Measurements from ENCODE around the gene ZNF112. TPM values are rescaled to one million over a fixed set of nuclear protein-coding genes. Genes with fewer than 3 reads are reported as not detected.
"Not testable (repeated sequence)": the region's sequence is repeated elsewhere in the genome, so short reads cannot be mapped to it uniquely, and the experiment has no call there.

The ZNF112 gene
- total and polyA plus RNA-seq, 4 donors: 1.9 to 8.0 (median 3.9) TPM

- no peak for DNase-seq
- intact Hi-C loops (cut with DNase I): no loop called here
Observed at GRCh38 chr19:44344255-44344654, 12.2 kb downstream of the ZNF112 start.

GRCh38 chr19:44341794-44342193 lies 14.7 kb downstream of the ZNF112 start:
- Histone ChIP-seq H3K9me3 (ENCODE audit: control insufficient read depth, low read length) (peaks cover 28% of the 10 kb centered on the region), H3K4me3 (ENCODE audit: low read length in 2 of 2) (no peak overlapping the region), H3K27ac (ENCODE audit: low read depth in 1 of 2, low read length in 2 of 2) (no peak overlapping the region), H3K4me1 (ENCODE audit: control insufficient read depth in 1 of 2, insufficient read depth in 2 of 2, low read length in 2 of 2) (no peaks in the 10 kb centered on the region), H3K36me3 (ENCODE audit: control insufficient read depth in 1 of 2, insufficient read depth in 2 of 2, low read length in 1 of 2) (peaks cover 21 to 25% of the 10 kb centered on the region in 2 donors), H3K27me3 (ENCODE audit: control insufficient read depth in 1 of 2, insufficient read depth in 2 of 2, low read length in 1 of 2) (no peaks in the 10 kb centered on the region)
- intact Hi-C loops (cut with DNase I): no loop called here
- no peak for ATAC-seq (ENCODE audit: low FRiP score)
- DNase-seq: no peak
- WGBS, 2 donors: 84 to 89% methylated on average over 2 of the region's 2 CpGs

More at GRCh38 chr19:44344255-44344654, 12.2 kb downstream of the ZNF112 start:
- no peak for ATAC-seq (ENCODE audit: low FRiP score)
- 50 to 58% methylated on average over 1 of the region's 1 CpG for WGBS, 2 donors
- peaks cover 14 to 17% of the 10 kb centered on the region in 2 donors for H3K36me3 ChIP-seq (ENCODE audit: control insufficient read depth in 1 of 2, insufficient read depth in 2 of 2, low read length in 1 of 2)
- H3K27ac ChIP-seq (ENCODE audit: low read depth in 1 of 2, low read length in 2 of 2): no peak overlapping the region
- H3K9me3 ChIP-seq (ENCODE audit: control insufficient read depth, low read length): peaks cover 28% of the 10 kb centered on the region
- H3K4me3 ChIP-seq (ENCODE audit: low read length in 2 of 2): no peak overlapping the region
- no peaks in the 10 kb centered on the region for H3K27me3 ChIP-seq (ENCODE audit: control insufficient read depth in 1 of 2, insufficient read depth in 2 of 2, low read length in 1 of 2)
- no peaks in the 10 kb centered on the region for H3K4me1 ChIP-seq (ENCODE audit: control insufficient read depth in 1 of 2, insufficient read depth in 2 of 2, low read length in 2 of 2)

- ATAC-seq (ENCODE audit: low FRiP score); H3K27me3 ChIP-seq (ENCODE audit: control insufficient read depth in 1 of 2, insufficient read depth in 2 of 2, low read length in 1 of 2); DNase-seq; intact Hi-C loops (cut with DNase I); H3K4me3 ChIP-seq (ENCODE audit: low read length in 2 of 2); H3K4me1 ChIP-seq (ENCODE audit: control insufficient read depth in 1 of 2, insufficient read depth in 2 of 2, low read length in 2 of 2); H3K27ac ChIP-seq (ENCODE audit: low read depth in 1 of 2, low read length in 2 of 2): not testable (repeated sequence)
- Histone ChIP-seq H3K36me3 (ENCODE audit: control insufficient read depth in 1 of 2, insufficient read depth in 2 of 2, low read length in 1 of 2) (peaks cover 39 to 57% of the 10 kb centered on the region in 2 donors), H3K9me3 (ENCODE audit: control insufficient read depth, low read length) (peaks cover 23% of the 10 kb centered on the region)
- WGBS, 2 donors: 75 to 78% methylated on average over 3 of the region's 3 CpGs
Observed at GRCh38 chr19:44334639-44335038, 21.8 kb downstream of the ZNF112 start.

- ATAC-seq (ENCODE audit: low FRiP score): no peak
- H3K4me3 ChIP-seq (ENCODE audit: low read length in 2 of 2): no peak overlapping the region
Observed at GRCh38 chr19:44332145-44332544, 24.3 kb downstream of the ZNF112 start.

GRCh38 chr19:44315883-44316282 lies 40.6 kb downstream of the ZNF112 start:
- no peaks in the 10 kb centered on the region for H3K27me3 ChIP-seq (ENCODE audit: control insufficient read depth in 1 of 2, insufficient read depth in 2 of 2, low read length in 1 of 2)
- DNase-seq (no peak), ATAC-seq (ENCODE audit: low FRiP score) (no peak)
- H3K4me3 ChIP-seq (ENCODE audit: low read length in 2 of 2): no peak overlapping the region
- no peak overlapping the region for H3K27ac ChIP-seq (ENCODE audit: low read depth in 1 of 2, low read length in 2 of 2)
- no peaks in the 10 kb centered on the region for H3K4me1 ChIP-seq (ENCODE audit: control insufficient read depth in 1 of 2, insufficient read depth in 2 of 2, low read length in 2 of 2)
- H3K9me3 ChIP-seq (ENCODE audit: control insufficient read depth, low read length): no peaks in the 10 kb centered on the region
- WGBS, 2 donors: 72 to 73% methylated on average over 2 of the region's 2 CpGs
- intact Hi-C loops (cut with DNase I): no loop called here
- H3K36me3 ChIP-seq (ENCODE audit: control insufficient read depth in 1 of 2, insufficient read depth in 2 of 2, low read length in 1 of 2): no peaks in the 10 kb centered on the region

More at GRCh38 chr19:44332145-44332544, 24.3 kb downstream of the ZNF112 start:
- Histone ChIP-seq H3K36me3 (ENCODE audit: control insufficient read depth in 1 of 2, insufficient read depth in 2 of 2, low read length in 1 of 2) (peaks cover 37 to 63% of the 10 kb centered on the region in 2 donors), H3K27me3 (ENCODE audit: control insufficient read depth in 1 of 2, insufficient read depth in 2 of 2, low read length in 1 of 2) (no peaks in the 10 kb centered on the region), H3K27ac (ENCODE audit: low read depth in 1 of 2, low read length in 2 of 2) (no peak overlapping the region), H3K9me3 (ENCODE audit: control insufficient read depth, low read length) (peaks cover 28% of the 10 kb centered on the region), H3K4me1 (ENCODE audit: control insufficient read depth in 1 of 2, insufficient read depth in 2 of 2, low read length in 2 of 2) (no peaks in the 10 kb centered on the region)
- DNase-seq: no peak
- 97 to 100% methylated on average over 1 of the region's 1 CpG for WGBS, 2 donors
- intact Hi-C loops (cut with DNase I): no loop called here

GRCh38 chr19:44313231-44313630 lies 43.2 kb downstream of the ZNF112 start:
- WGBS, 2 donors: 93 to 94% methylated on average over 1 of the region's 1 CpG
- Histone ChIP-seq H3K4me3 (ENCODE audit: low read length in 2 of 2) (no peak overlapping the region), H3K27me3 (ENCODE audit: control insufficient read depth in 1 of 2, insufficient read depth in 2 of 2, low read length in 1 of 2) (no peaks in the 10 kb centered on the region), H3K36me3 (ENCODE audit: control insufficient read depth in 1 of 2, insufficient read depth in 2 of 2, low read length in 1 of 2) (no peaks in the 10 kb centered on the region), H3K9me3 (ENCODE audit: control insufficient read depth, low read length) (no peaks in the 10 kb centered on the region), H3K4me1 (ENCODE audit: control insufficient read depth in 1 of 2, insufficient read depth in 2 of 2, low read length in 2 of 2) (no peaks in the 10 kb centered on the region), H3K27ac (ENCODE audit: low read depth in 1 of 2, low read length in 2 of 2) (no peak overlapping the region)
- ATAC-seq (ENCODE audit: low FRiP score) (no peak), DNase-seq (no peak)
- intact Hi-C loops (cut with DNase I): no loop called here

GRCh38 chr19:44308011-44308410 lies 48.5 kb downstream of the ZNF112 start:
- intact Hi-C loops (cut with DNase I): loop anchor here in 1 of 2 donors (5.0 kb wide), 1 partner anchor 101 kb away; no protein-coding TSS in a partner anchor
- Histone ChIP-seq H3K4me1 (ENCODE audit: control insufficient read depth in 1 of 2, insufficient read depth in 2 of 2, low read length in 2 of 2) (no peaks in the 10 kb centered on the region), H3K27ac (ENCODE audit: low read depth in 1 of 2, low read length in 2 of 2) (no peak overlapping the region), H3K27me3 (ENCODE audit: control insufficient read depth in 1 of 2, insufficient read depth in 2 of 2, low read length in 1 of 2) (no peaks in the 10 kb centered on the region), H3K36me3 (ENCODE audit: control insufficient read depth in 1 of 2, insufficient read depth in 2 of 2, low read length in 1 of 2) (no peaks in the 10 kb centered on the region), H3K4me3 (ENCODE audit: low read length in 2 of 2) (no peak overlapping the region), H3K9me3 (ENCODE audit: control insufficient read depth, low read length) (peaks cover 2% of the 10 kb centered on the region)
- DNase-seq (no peak), ATAC-seq (ENCODE audit: low FRiP score) (no peak)
- 86 to 91% methylated on average over 3 of the region's 3 CpGs for WGBS, 2 donors

- Histone ChIP-seq H3K4me1 (ENCODE audit: control insufficient read depth in 1 of 2, insufficient read depth in 2 of 2, low read length in 2 of 2) (no peaks in the 10 kb centered on the region), H3K27ac (ENCODE audit: low read depth in 1 of 2, low read length in 2 of 2) (no peak overlapping the region), H3K9me3 (ENCODE audit: control insufficient read depth, low read length) (peaks cover 2% of the 10 kb centered on the region), H3K4me3 (ENCODE audit: low read length in 2 of 2) (no peak overlapping the region), H3K27me3 (ENCODE audit: control insufficient read depth in 1 of 2, insufficient read depth in 2 of 2, low read length in 1 of 2) (no peaks in the 10 kb centered on the region), H3K36me3 (ENCODE audit: control insufficient read depth in 1 of 2, insufficient read depth in 2 of 2, low read length in 1 of 2) (peaks cover under 1 to 2% of the 10 kb centered on the region in 2 donors)
- DNase-seq: no peak
- ATAC-seq (ENCODE audit: low FRiP score): no peak
- WGBS, 2 donors: 87 to 90% methylated on average over 15 of the region's 15 CpGs
- intact Hi-C loops (cut with DNase I): loop anchor here in 1 of 2 donors (5.0 kb wide), 1 partner anchor 99 kb away; no protein-coding TSS in a partner anchor
Observed at GRCh38 chr19:44306283-44306682, 50.2 kb downstream of the ZNF112 start.

- 80 to 92% methylated on average over 4 of the region's 4 CpGs for WGBS, 2 donors
- Histone ChIP-seq H3K4me1 (ENCODE audit: control insufficient read depth in 1 of 2, insufficient read depth in 2 of 2, low read length in 2 of 2) (no peaks in the 10 kb centered on the region), H3K27ac (ENCODE audit: low read depth in 1 of 2, low read length in 2 of 2) (no peak overlapping the region), H3K9me3 (ENCODE audit: control insufficient read depth, low read length) (peaks cover 2% of the 10 kb centered on the region), H3K4me3 (ENCODE audit: low read length in 2 of 2) (peak overlapping the region in 1 of 2 donors; percentile 76), H3K36me3 (ENCODE audit: control insufficient read depth in 1 of 2, insufficient read depth in 2 of 2, low read length in 1 of 2) (peaks cover 2 to 3% of the 10 kb centered on the region in 2 donors), H3K27me3 (ENCODE audit: control insufficient read depth in 1 of 2, insufficient read depth in 2 of 2, low read length in 1 of 2) (no peaks in the 10 kb centered on the region)
- intact Hi-C loops (cut with DNase I): loop anchor here in 1 of 2 donors (5.0 kb wide), 1 partner anchor 98 kb away; no protein-coding TSS in a partner anchor
- DNase-seq (no peak), ATAC-seq (ENCODE audit: low FRiP score) (no peak)
Observed at GRCh38 chr19:44305457-44305856, 51.0 kb downstream of the ZNF112 start.

All from aorta (tissue), 5 donors.